Smooth muscle cell (in vitro differentiated cells): ENCODE results near the gene DPPA4. TPM values are rescaled to one million over a fixed set of nuclear protein-coding genes. Genes with fewer than 3 reads are reported as not detected.
"Not testable (repeated sequence)": the region's sequence is repeated elsewhere in the genome, so short reads cannot be mapped to it uniquely, and the experiment has no call there.

Experiments
- DNase-seq: peaks from one replicate; lab custom pipeline; 2025; ENCODE audit not compliant: unreplicated experiment; lab: John Stamatoyannopoulos, UW
- H2AFZ ChIP-seq: fragments of 200-600 bp; sonication (generic); 2 replicates; pipeline ENCODE4 v1.6.0; 2016; ENCODE audit warnings: antibody characterized with exemption, low read depth, mild to moderate bottlenecking
- H3F3A ChIP-seq: fragments of 200-600 bp; sonication (generic); 2 replicates; pipeline ENCODE4 v1.6.0; 2017; ENCODE audit warnings: antibody characterized with exemption, low read depth
- H3K27ac ChIP-seq: fragments of 200-600 bp; sonication (generic); 2 replicates; pipeline ENCODE4 v1.5.1; 2016; ENCODE audit warnings: low read depth, mild to moderate bottlenecking
- H3K27me3 ChIP-seq: fragments of 200-600 bp; sonication (generic); 2 replicates; pipeline ENCODE4 v1.6.1; 2016; ENCODE audit warnings: low read depth, mild to moderate bottlenecking
- H3K36me3 ChIP-seq: fragments of 200-600 bp; sonication (generic); 2 replicates; pipeline ENCODE4 v1.5.1; 2016; ENCODE audit warnings: low read depth
- H3K4me1 ChIP-seq: fragments of 200-600 bp; sonication (generic); 2 replicates; pipeline ENCODE4 v1.5.1; 2016; ENCODE audit warnings: low read depth
- H3K4me2 ChIP-seq: fragments of 200-600 bp; sonication (generic); 2 replicates; pipeline ENCODE4 v1.6.0; 2016; ENCODE audit warnings: mild to moderate bottlenecking
- H3K4me3 ChIP-seq: fragments of 200-600 bp; sonication (generic); 2 replicates; pipeline ENCODE4 v1.5.1; 2016; ENCODE audit warnings: mild to moderate bottlenecking
- H3K79me2 ChIP-seq: fragments of 200-600 bp; sonication (generic); 2 replicates; pipeline ENCODE4 v1.6.0; 2016; ENCODE audit warnings: low read depth, mild to moderate bottlenecking
- H3K9ac ChIP-seq: fragments of 200-600 bp; sonication (generic); 2 replicates; pipeline ENCODE4 v1.6.0; 2016; ENCODE audit warnings: low read depth
- H3K9me3 ChIP-seq: fragments of 200-600 bp; sonication (generic); replicated peaks from 2 replicates; pipeline ENCODE4 v1.5.1; 2016; ENCODE audit warnings: low read depth
- H4K20me1 ChIP-seq: fragments of 200-600 bp; sonication (generic); 2 replicates; pipeline ENCODE4 v1.6.0; 2016; ENCODE audit warnings: low read depth
- CTCF ChIP-seq: fragments of 200-600 bp; sonication (generic); IDR thresholded peaks from 2 replicates; pipeline ENCODE4 v1.5.1; 2017; ENCODE audit warnings: borderline replicate concordance, mild to moderate bottlenecking, antibody characterized with exemption; ENCODE audit not compliant: insufficient read depth, poor library complexity, severe bottlenecking
- WGBS: methylation state at CpG from one replicate; pipeline ENCODE4 v1.1.7; 2016; ENCODE audit warnings: low lambda C conversion rate; 5-methylcytosine and 5-hydroxymethylcytosine counted together
- polyA plus RNA-seq: library from polyadenylated mRNA; unstranded; fragments of >200 nt; fragmentation: Nextera tagmentation; extraction: Ambion mirVana; gene quantifications from 2 replicates; pipeline ENCODE4 v1.2.1, GENCODE V29; 2016
- total RNA-seq: library from RNA; depleted of rRNA; stranded (reverse); fragments of >200 nt; gene quantifications from 2 replicates; pipeline ENCODE4 v1.2.3, GENCODE V29; 2014

DPPA4 gene
- total and polyA plus RNA-seq, 2 experiments from 2014 or later = 19.5 to 43.1 TPM

- Histone ChIP-seq H3K36me3 (no peaks in the 10 kb centered on the region), H3K4me2 (no peak overlapping the region), H4K20me1 (no peaks in the 10 kb centered on the region), H3K27me3 (no peaks in the 10 kb centered on the region), H3K9ac (no peak overlapping the region), H3F3A (no peaks in the 10 kb centered on the region), H3K79me2 (no peaks in the 10 kb centered on the region), H3K27ac (no peak overlapping the region), H3K4me3 (no peak overlapping the region), H3K9me3 (no peaks in the 10 kb centered on the region), H2AFZ (no peak overlapping the region), H3K4me1 (no peaks in the 10 kb centered on the region)
- DNase-seq = no peak
- 95% methylated on average over 4 of the region's 4 CpGs for WGBS
- TF ChIP-seq CTCF = no peak
These were observed 25.5 kb upstream of the DPPA4 start for GRCh38 chr3:109362823-109363222.

GRCh38 chr3:109358809-109359208, 21.5 kb upstream of the DPPA4 start:
- not testable (repeated sequence) for H3K9ac ChIP-seq, H3K36me3 ChIP-seq, DNase-seq, H3K9me3 ChIP-seq, H3K27me3 ChIP-seq, H4K20me1 ChIP-seq, H3F3A ChIP-seq, H3K27ac ChIP-seq, H3K4me2 ChIP-seq, H3K79me2 ChIP-seq, H3K4me3 ChIP-seq, H2AFZ ChIP-seq
- 95% methylated on average over 2 of the region's 2 CpGs for WGBS
- H3K4me1 ChIP-seq = peaks cover 24% of the 10 kb centered on the region

- no peaks in the 10 kb centered on the region for H3K79me2 ChIP-seq
- WGBS = 62% methylated on average over 3 of the region's 3 CpGs
- H3K4me3 ChIP-seq = no peak overlapping the region
- no peak overlapping the region for H3K4me2 ChIP-seq
- H3F3A ChIP-seq = no peaks in the 10 kb centered on the region
- peaks cover 24% of the 10 kb centered on the region for H3K4me1 ChIP-seq
- H3K9me3 ChIP-seq = no peaks in the 10 kb centered on the region
- H2AFZ ChIP-seq = no peak overlapping the region
- TF ChIP-seq CTCF = no peak
- no peak overlapping the region for H3K9ac ChIP-seq
- H3K36me3 ChIP-seq = no peaks in the 10 kb centered on the region
- no peaks in the 10 kb centered on the region for H4K20me1 ChIP-seq
- no peak overlapping the region for H3K27ac ChIP-seq
- peaks cover 4% of the 10 kb centered on the region for H3K27me3 ChIP-seq
- no peak for DNase-seq
These were observed 19.3 kb upstream of the DPPA4 start for GRCh38 chr3:109356442-109357155.

- 29% methylated on average over 8 of the region's 8 CpGs for WGBS
These were observed 18.5 kb upstream of the DPPA4 start for GRCh38 chr3:109355625-109356441.

More at GRCh38 chr3:109355625-109356441, 18.5 kb upstream of the DPPA4 start:
- Histone ChIP-seq H3K27me3 (peaks cover 4% of the 10 kb centered on the region), H3K4me3 (peak overlapping the region; percentile 36), H3K79me2 (no peaks in the 10 kb centered on the region), H4K20me1 (no peaks in the 10 kb centered on the region), H3K9me3 (no peaks in the 10 kb centered on the region), H3K27ac (no peak overlapping the region), H2AFZ (peak overlapping the region; percentile 91), H3F3A (no peaks in the 10 kb centered on the region), H3K4me1 (peaks cover 24% of the 10 kb centered on the region), H3K4me2 (peak overlapping the region; percentile 83), H3K9ac (no peak overlapping the region), H3K36me3 (no peaks in the 10 kb centered on the region)
- no peak for TF ChIP-seq CTCF
- no peak for DNase-seq
